H9 (cell line): ENCODE measurements around the gene PTP4A2. TPM values are rescaled to one million over a fixed set of nuclear protein-coding genes. Genes with fewer than 3 reads are reported as not detected.

ENCODE experiments used
- DNase-seq: peaks from one replicate; pipeline ENCODE4 v3.0.0-alpha.2; 2017
- H2AFZ ChIP-seq: one replicate; pipeline ENCODE4 v1.6.1; 2013; ENCODE audit warnings: mild to moderate bottlenecking, low read length, control low read depth, moderate library complexity
- H2AK5ac ChIP-seq: 2 replicates; pipeline ENCODE4 v1.6.1; 2013; ENCODE audit warnings: low read length, control low read depth, mixed read lengths; ENCODE audit not compliant: insufficient read length
- H2BK120ac ChIP-seq: one replicate; pipeline ENCODE4 v1.6.1; 2013; ENCODE audit warnings: low read depth, mild to moderate bottlenecking, low read length, control low read depth, inconsistent platforms; ENCODE audit not compliant: poor library complexity, severe bottlenecking
- H2BK12ac ChIP-seq: 2 replicates; pipeline ENCODE4 v1.6.1; 2013; ENCODE audit warnings: low read length, control low read depth, mixed read lengths, low read depth; ENCODE audit not compliant: insufficient read length
- H2BK15ac ChIP-seq: 2 replicates; pipeline ENCODE4 v1.6.1; 2013; ENCODE audit warnings: low read depth, low read length, control low read depth
- H2BK20ac ChIP-seq: one replicate; pipeline ENCODE4 v1.6.1; 2013; ENCODE audit warnings: low read depth, mild to moderate bottlenecking, low read length, control low read depth, inconsistent platforms; ENCODE audit not compliant: poor library complexity, severe bottlenecking
- H2BK5ac ChIP-seq: 2 replicates; pipeline ENCODE4 v1.6.1; 2013; ENCODE audit warnings: low read length, control low read depth, mixed read lengths; ENCODE audit not compliant: insufficient read length
- H3K14ac ChIP-seq: 2 replicates; pipeline ENCODE4 v1.6.1; 2013; ENCODE audit warnings: low read length, control low read depth; ENCODE audit not compliant: insufficient read depth
- H3K18ac ChIP-seq: 2 replicates; pipeline ENCODE4 v1.6.1; 2013; ENCODE audit warnings: low read depth, mild to moderate bottlenecking, mixed read lengths, low read length, control low read depth; ENCODE audit not compliant: insufficient read length
- H3K23ac ChIP-seq: 2 replicates; pipeline ENCODE4 v1.6.1; 2013; ENCODE audit warnings: low read length, control low read depth, mixed read lengths, low read depth; ENCODE audit not compliant: insufficient read length
- H3K23me2 ChIP-seq: 2 replicates; pipeline ENCODE4 v1.6.1; 2013; ENCODE audit warnings: low read depth, mild to moderate bottlenecking, mixed read lengths, low read length, control low read depth; ENCODE audit not compliant: insufficient read length, poor library complexity, severe bottlenecking
- H3K27ac ChIP-seq: 2 replicates; pipeline ENCODE4 v1.5.1; 2013; ENCODE audit warnings: low read length, control low read depth, mixed read lengths, low read depth; ENCODE audit not compliant: insufficient read length
- H3K27me3 ChIP-seq: 2 replicates; pipeline ENCODE4 v1.6.1; 2013; ENCODE audit warnings: low read length, control low read depth, inconsistent platforms; ENCODE audit not compliant: insufficient read depth
- H3K4ac ChIP-seq: 2 replicates; pipeline ENCODE4 v1.6.1; 2013; ENCODE audit warnings: low read depth, mild to moderate bottlenecking, control low read depth, inconsistent platforms, low read length, moderate library complexity
- H3K4me1 ChIP-seq: 2 replicates; pipeline ENCODE4 v1.6.1; 2013; ENCODE audit warnings: low read length, control low read depth, inconsistent platforms; ENCODE audit not compliant: insufficient read depth
- H3K4me2 ChIP-seq: 2 replicates; pipeline ENCODE4 v1.6.1; 2013; ENCODE audit warnings: low read length, control low read depth, mixed read lengths; ENCODE audit not compliant: insufficient read length, insufficient read depth
- H3K56ac ChIP-seq: 2 replicates; pipeline ENCODE4 v1.6.1; 2013; ENCODE audit warnings: low read depth, mild to moderate bottlenecking, mixed read lengths, low read length, control low read depth; ENCODE audit not compliant: insufficient read length
- H3K79me1 ChIP-seq: 2 replicates; pipeline ENCODE4 v1.6.1; 2013; ENCODE audit warnings: low read depth, mild to moderate bottlenecking, moderate library complexity, low read length, control low read depth, inconsistent platforms; ENCODE audit not compliant: insufficient read depth, poor library complexity, severe bottlenecking
- H3K79me2 ChIP-seq: 2 replicates; pipeline ENCODE4 v1.6.1; 2013; ENCODE audit warnings: low read length, control low read depth, inconsistent platforms; ENCODE audit not compliant: insufficient read depth
- H3K9ac ChIP-seq: 2 replicates; pipeline ENCODE4 v1.6.1; 2013; ENCODE audit warnings: low read length, control low read depth, mixed read lengths; ENCODE audit not compliant: insufficient read length; ENCODE audit errors: extremely low read depth
- H3K9me3 ChIP-seq: one replicate; pipeline ENCODE4 v1.6.1; 2013; ENCODE audit warnings: low read depth, low read length, inconsistent platforms; ENCODE audit not compliant: control insufficient read depth
- H3T11ph ChIP-seq: one replicate; pipeline ENCODE4 v1.6.1; 2013; ENCODE audit warnings: mild to moderate bottlenecking, low read length, control low read depth, inconsistent platforms
- H4K20me1 ChIP-seq: one replicate; pipeline ENCODE4 v1.6.1; 2013; ENCODE audit not compliant: control insufficient read depth, insufficient read length, insufficient read depth
- H4K5ac ChIP-seq: 2 replicates; pipeline ENCODE4 v1.6.1; 2013; ENCODE audit warnings: low read depth, mild to moderate bottlenecking, mixed read lengths, low read length, control low read depth; ENCODE audit not compliant: insufficient read length
- H4K8ac ChIP-seq: replicated peaks from 2 replicates; pipeline ENCODE4 v1.6.1; 2013; ENCODE audit warnings: low read length, control low read depth, mixed read lengths, low read depth; ENCODE audit not compliant: insufficient read length
- H4K91ac ChIP-seq: 2 replicates; pipeline ENCODE4 v1.6.1; 2013; ENCODE audit warnings: low read depth, mild to moderate bottlenecking, moderate library complexity, mixed read lengths, low read length, control low read depth; ENCODE audit not compliant: insufficient read length
- H3K27ac Mint-ChIP-seq, 3 experiments: 2 replicates in 2 of 3; 3 replicates in 1 of 3; pipeline ENCODE4 v1.8.0; 2020 to 2021; ENCODE audit warnings: mixed read lengths in 3 of 3, mild to moderate bottlenecking in 1 of 3, moderate library complexity in 1 of 3
- H3K27me3 Mint-ChIP-seq: 2 replicates; pipeline ENCODE4 v1.8.0; 2021; ENCODE audit warnings: low read depth, mild to moderate bottlenecking, moderate library complexity, mixed read lengths
- H3K36me3 Mint-ChIP-seq, 3 experiments: 2 replicates in 2 of 3; 3 replicates in 1 of 3; pipeline ENCODE4 v1.8.0; 2020 to 2021; ENCODE audit warnings: low read depth in 3 of 3, mixed read lengths in 3 of 3; ENCODE audit not compliant: insufficient read depth in 1 of 3
- H3K4me1 Mint-ChIP-seq, 2 experiments: 2 replicates each; pipeline ENCODE4 v1.8.0; 2020; ENCODE audit warnings: mixed read lengths in 2 of 2
- H3K4me3 Mint-ChIP-seq, 2 experiments: 2 replicates in 1 of 2; 3 replicates in 1 of 2; pipeline ENCODE4 v1.8.0; 2020 to 2021; ENCODE audit warnings: mild to moderate bottlenecking in 2 of 2, mixed read lengths in 2 of 2, moderate library complexity in 1 of 2
- H3K9me3 Mint-ChIP-seq, 2 experiments: 2 replicates in 1 of 2; 3 replicates in 1 of 2; pipeline ENCODE4 v1.8.0; 2020; ENCODE audit warnings: mild to moderate bottlenecking in 2 of 2, mixed read lengths in 2 of 2, moderate library complexity in 1 of 2
- CTCF ChIP-seq: fragments of 200-600 bp; sonication (generic); conservative IDR thresholded peaks from 3 replicates; pipeline ENCODE4 v1.8.0; 2021; ENCODE audit warnings: antibody characterized with exemption, mild to moderate bottlenecking
- WGBS: extraction: QIAGEN DNeasy Blood & Tissue Kit; methylation state at CpG from one replicate; pipeline ENCODE4 v1.1.7; 2013; ENCODE audit warnings: missing lambda C conversion rate, low lambda C conversion rate, mixed read lengths; ENCODE audit not compliant: insufficient read length; ENCODE audit errors: extremely low coverage; 5-methylcytosine and 5-hydroxymethylcytosine counted together
- total RNA-seq: library from RNA; stranded (reverse); gene quantifications from 2 replicates; pipeline ENCODE4 v1.2.1, GENCODE V29; 2021

The PTP4A2 gene
- total RNA-seq, 1 experiment from 2014 or later: 192 TPM

- H3K4me2 ChIP-seq: no peak overlapping the region
- H3K27ac ChIP-seq: no peak overlapping the region
- H3K4ac ChIP-seq: no peak overlapping the region
- no peak overlapping the region for H2BK5ac ChIP-seq
- H3K14ac ChIP-seq: no peak overlapping the region
- H2BK15ac ChIP-seq: no peak overlapping the region
- H3K9me3 Mint-ChIP-seq: no peaks in the 10 kb centered on the region
- no peaks in the 10 kb centered on the region for H3K79me2 ChIP-seq
- H4K8ac ChIP-seq: no peak overlapping the region
- no peak for TF ChIP-seq CTCF
- peaks cover 4% of the 10 kb centered on the region in 2 experiments for H3K4me1 Mint-ChIP-seq
- H3K27ac Mint-ChIP-seq: no peak overlapping the region
- H4K91ac ChIP-seq: no peak overlapping the region
- H4K5ac ChIP-seq: no peak overlapping the region
- no peaks in the 10 kb centered on the region for H3K36me3 Mint-ChIP-seq
- no peak overlapping the region for H2BK12ac ChIP-seq
- WGBS: no CpG with 5 or more reads among the region's 3 CpGs
- no peaks in the 10 kb centered on the region for H3K9me3 ChIP-seq
- H2BK120ac ChIP-seq: no peak overlapping the region
- H3T11ph ChIP-seq: no peak overlapping the region
- no peaks in the 10 kb centered on the region for H4K20me1 ChIP-seq
- no peak overlapping the region for H3K23ac ChIP-seq
- DNase-seq: no peak
- no peaks in the 10 kb centered on the region for H3K79me1 ChIP-seq
- H3K4me1 ChIP-seq: no peaks in the 10 kb centered on the region
- no peak overlapping the region for H2AFZ ChIP-seq
- H3K23me2 ChIP-seq: no peaks in the 10 kb centered on the region
- H3K27me3 ChIP-seq: no peaks in the 10 kb centered on the region
- H3K4me3 Mint-ChIP-seq: no peak overlapping the region
- H3K56ac ChIP-seq: no peak overlapping the region
- no peak overlapping the region for H3K9ac ChIP-seq
- no peak overlapping the region for H3K18ac ChIP-seq
- H2AK5ac ChIP-seq: no peak overlapping the region
- no peaks in the 10 kb centered on the region for H3K27me3 Mint-ChIP-seq
- H2BK20ac ChIP-seq: no peak overlapping the region
Observed at GRCh38 chr1:31868862-31869261, 69.3 kb downstream of the PTP4A2 start.
